Activated naive CD4-positive, alpha-beta T cell treated with anti-CD3 and anti-CD28 coated beads for 36 hours (primary cell): ENCODE results near the gene LCMT2. TPM values are rescaled to one million over a fixed set of nuclear protein-coding genes. Genes with fewer than 3 reads are reported as not detected.
"Not testable (repeated sequence)": the region's sequence is repeated elsewhere in the genome, so short reads cannot be mapped to it uniquely, and the experiment has no call there.

Source experiments
- CTCF ChIA-PET: fragments of 350-600 bp; sonication (Branson Sonifier 250); formaldehyde crosslinking; loops from one replicate; lab custom pipeline; 2021; ENCODE audit warnings: antibody characterized with exemption; lab: Charles Lee
- DNase-seq: peaks from one replicate; pipeline ENCODE4 v3.0.0-alpha.2; 2020
- H3K27ac Mint-ChIP-seq: one replicate; pipeline ENCODE4 v1.8.0; 2021; ENCODE audit warnings: mild to moderate bottlenecking, mixed read lengths
- H3K27me3 Mint-ChIP-seq: one replicate; pipeline ENCODE4 v1.8.0; 2021; ENCODE audit warnings: low read depth, mixed read lengths
- H3K36me3 Mint-ChIP-seq: one replicate; pipeline ENCODE4 v1.8.0; 2021; ENCODE audit warnings: low read depth, mixed read lengths
- H3K4me1 Mint-ChIP-seq: one replicate; pipeline ENCODE4 v1.8.0; 2021; ENCODE audit warnings: low read depth, mixed read lengths
- H3K4me3 Mint-ChIP-seq: one replicate; pipeline ENCODE4 v1.8.0; 2021; ENCODE audit warnings: mild to moderate bottlenecking, moderate library complexity, mixed read lengths
- H3K9me3 Mint-ChIP-seq: one replicate; pipeline ENCODE4 v1.8.0; 2021; ENCODE audit warnings: mixed read lengths
- intact Hi-C: fragments of 100-400 bp; cut with micrococcal nuclease; formaldehyde crosslinking; loops from one replicate; pipeline ENCODE4 v1.15.1; 2023
- total RNA-seq, 2 experiments: library from RNA; stranded (reverse); gene quantifications; one replicate each; pipeline ENCODE4 v1.2.3, GENCODE V29; 2021

Gene LCMT2
- total RNA-seq, 2 experiments from 2014 or later, result 4.2 to 4.3 TPM

DNA sequence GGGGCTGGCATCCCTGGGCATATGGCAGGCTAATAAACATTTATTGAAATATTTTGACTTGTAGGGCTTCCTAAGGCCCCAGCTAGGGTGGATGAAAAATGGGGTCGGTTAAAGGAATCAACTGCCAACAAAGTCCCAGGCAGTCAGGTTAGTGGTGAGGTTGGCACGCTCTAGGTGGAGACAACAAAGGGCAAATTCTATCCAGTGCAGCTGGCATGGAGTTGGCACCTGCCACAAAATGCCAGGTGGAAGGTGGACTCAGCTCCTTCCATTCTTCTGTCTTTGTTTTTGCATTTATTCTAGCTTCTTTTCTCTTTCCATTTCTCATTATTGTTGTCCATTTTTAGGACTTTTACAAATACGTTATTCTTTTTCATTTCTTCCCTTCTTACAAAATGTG is 31.0 kb downstream of the LCMT2 start:
- DNase-seq, result no peak
- Mint-ChIP-seq H3K27ac (no peak overlapping the region), H3K9me3 (no peaks in the 10 kb centered on the region), H3K4me1 (no peaks in the 10 kb centered on the region), H3K4me3 (no peak overlapping the region), H3K27me3 (peaks cover 15% of the 10 kb centered on the region), H3K36me3 (no peaks in the 10 kb centered on the region)
- CTCF ChIA-PET, result interaction anchor here (1.7 kb wide), 1 partner anchor 74 kb away, joined by 7 read pairs; no protein-coding TSS in a partner anchor
- intact Hi-C loops, result no loop called here

DNA sequence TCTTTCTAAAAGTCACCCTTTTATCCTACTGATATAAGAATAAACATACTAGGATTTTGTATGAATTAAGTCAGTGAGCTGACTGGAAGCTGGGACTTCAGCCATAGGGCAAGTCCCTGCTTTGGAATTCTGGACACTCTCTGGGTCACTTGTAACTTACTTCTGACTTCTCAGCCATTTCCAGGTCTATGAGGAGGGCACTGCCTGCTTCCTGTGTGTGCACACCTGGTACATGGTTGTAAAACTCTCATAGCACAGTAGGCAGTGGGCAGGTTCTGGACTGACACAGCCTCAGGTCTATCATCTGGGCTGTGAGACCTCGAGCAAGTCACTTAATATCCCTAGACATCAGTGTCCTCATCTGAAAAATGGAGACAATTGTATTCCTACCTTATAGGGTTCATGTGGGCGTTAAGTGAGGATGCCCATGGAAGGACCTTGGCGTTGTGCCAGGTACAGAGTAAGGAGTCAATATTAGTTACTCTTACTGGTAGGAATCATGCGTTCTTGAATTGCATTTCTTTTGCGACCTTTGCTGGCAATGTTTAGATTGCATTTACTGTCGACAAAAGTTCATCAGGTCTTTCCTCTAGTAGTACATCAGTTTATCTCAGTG is 36.2 kb downstream of the LCMT2 start:
- no peak overlapping the region for H3K4me3 Mint-ChIP-seq
- CTCF ChIA-PET, result interaction anchor here (1.0 kb wide), 1 partner anchor 9 kb away, joined by 3 read pairs; no protein-coding TSS in a partner anchor
- H3K9me3 Mint-ChIP-seq, result no peaks in the 10 kb centered on the region
- H3K27me3 Mint-ChIP-seq, result peaks cover 28% of the 10 kb centered on the region
- no peak overlapping the region for H3K27ac Mint-ChIP-seq
- intact Hi-C loops, result no loop called here
- no peaks in the 10 kb centered on the region for H3K36me3 Mint-ChIP-seq
- no peak for DNase-seq
- H3K4me1 Mint-ChIP-seq, result peaks cover 4% of the 10 kb centered on the region

DNA sequence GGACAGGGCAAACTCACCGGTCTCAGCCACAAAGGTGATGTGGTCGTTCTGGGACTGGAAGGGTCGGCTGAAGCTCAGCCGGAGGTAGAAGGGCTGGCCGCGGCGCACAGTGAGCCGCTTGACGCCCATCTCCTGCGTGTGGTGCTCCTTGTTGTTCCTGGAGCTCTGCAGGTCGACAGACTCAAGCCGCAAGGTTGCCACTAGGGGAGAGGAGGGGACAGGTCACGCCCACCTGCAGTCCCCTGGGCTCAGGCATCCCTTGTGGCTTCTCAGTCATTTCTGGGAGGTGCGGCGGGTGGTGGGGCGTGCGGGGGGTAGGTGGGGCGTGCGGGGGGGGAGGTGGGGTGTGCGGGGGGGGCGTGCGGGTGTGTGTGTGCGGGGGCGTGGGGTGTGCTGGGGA is 36.9 kb downstream of the LCMT2 start:
- no peaks in the 10 kb centered on the region for H3K36me3 Mint-ChIP-seq
- peaks cover 28% of the 10 kb centered on the region for H3K27me3 Mint-ChIP-seq
- H3K4me3 Mint-ChIP-seq, result no peak overlapping the region
- peaks cover 4% of the 10 kb centered on the region for H3K4me1 Mint-ChIP-seq
- H3K9me3 Mint-ChIP-seq, result no peaks in the 10 kb centered on the region
- no peak overlapping the region for H3K27ac Mint-ChIP-seq
- no peak for DNase-seq
- CTCF ChIA-PET, result interaction anchor here (1.0 kb wide), 1 partner anchor 8 kb away, joined by 3 read pairs; no protein-coding TSS in a partner anchor
- intact Hi-C loops, result no loop called here

- no peak overlapping the region for H3K27ac Mint-ChIP-seq
- H3K4me3 Mint-ChIP-seq, result no peak overlapping the region
- no peak for DNase-seq
- no peaks in the 10 kb centered on the region for H3K9me3 Mint-ChIP-seq
- CTCF ChIA-PET, result interaction anchor here (1.6 kb wide), 1 partner anchor 67 kb away, joined by 7 read pairs; no protein-coding TSS in a partner anchor
- intact Hi-C loops, result no loop called here
- peaks cover 4% of the 10 kb centered on the region for H3K4me1 Mint-ChIP-seq
- H3K27me3 Mint-ChIP-seq, result peaks cover 28% of the 10 kb centered on the region
- H3K36me3 Mint-ChIP-seq, result no peaks in the 10 kb centered on the region
Observed at GRCh38 chr15:43292375-43293078, 37.8 kb downstream of the LCMT2 start.

GRCh38 chr15:43289656-43290055 is 40.7 kb downstream of the LCMT2 start:
- not testable (repeated sequence) for H3K9me3 Mint-ChIP-seq

GRCh38 chr15:43287254-43287653 is 43.1 kb downstream of the LCMT2 start:
- Mint-ChIP-seq H3K36me3 (no peaks in the 10 kb centered on the region), H3K4me1 (no peaks in the 10 kb centered on the region), H3K9me3 (no peaks in the 10 kb centered on the region), H3K27ac (no peak overlapping the region), H3K27me3 (peaks cover 6% of the 10 kb centered on the region), H3K4me3 (no peak overlapping the region)
- DNase-seq, result no peak
- CTCF ChIA-PET, result interaction anchor here (1.7 to 7.6 kb wide), 3 partner anchors 14 to 62 kb away, joined by 4 to 167 read pairs (median 6); no protein-coding TSS in a partner anchor
- intact Hi-C loops, result no loop called here

More at GRCh38 chr15:43289656-43290055, 40.7 kb downstream of the LCMT2 start:
- H3K36me3 Mint-ChIP-seq, H3K4me1 Mint-ChIP-seq, CTCF ChIA-PET, H3K27ac Mint-ChIP-seq, H3K4me3 Mint-ChIP-seq, intact Hi-C loops, DNase-seq: not testable (repeated sequence)
- H3K27me3 Mint-ChIP-seq, result peaks cover 17% of the 10 kb centered on the region

- CTCF ChIA-PET, result interaction anchor here (0.7 to 7.6 kb wide), 25 partner anchors 9 to 293 kb away, joined by 3 to 167 read pairs (median 5); partner anchors contain the start of genes CCNDBP1, EPB42 and TGM7
- no peaks in the 10 kb centered on the region for H3K9me3 Mint-ChIP-seq
- DNase-seq, result no peak
- H3K36me3 Mint-ChIP-seq, result no peaks in the 10 kb centered on the region
- H3K4me3 Mint-ChIP-seq, result no peak overlapping the region
- no peaks in the 10 kb centered on the region for H3K4me1 Mint-ChIP-seq
- H3K27ac Mint-ChIP-seq, result no peak overlapping the region
- intact Hi-C loops, result no loop called here
- H3K27me3 Mint-ChIP-seq, result peaks cover 2% of the 10 kb centered on the region
Observed at GRCh38 chr15:43286074-43286473, 44.3 kb downstream of the LCMT2 start.

DNA sequence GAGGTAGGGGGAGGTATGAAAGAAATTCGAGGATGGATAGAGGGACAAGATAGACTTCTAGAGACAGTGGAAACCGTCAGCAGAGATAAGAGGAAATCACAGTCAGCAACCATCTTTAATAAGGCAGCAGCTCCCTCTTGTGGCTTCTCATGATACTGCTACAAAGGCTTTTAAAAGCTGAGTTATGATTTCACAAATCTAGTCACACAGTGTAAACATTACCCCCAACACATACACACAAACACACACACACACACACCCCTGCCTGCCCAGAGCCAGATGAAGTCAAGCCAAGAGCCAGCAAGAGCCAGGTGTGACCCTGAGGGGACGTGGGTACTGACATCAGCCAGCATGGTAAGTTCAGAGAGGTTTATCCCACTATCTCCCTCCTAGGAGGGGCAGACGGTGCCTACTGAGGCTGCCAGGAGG is 44.8 kb downstream of the LCMT2 start:
- intact Hi-C loops, result loop anchor here (1.0 kb wide), 3 partner anchors 60 to 581 kb away; no protein-coding TSS in a partner anchor
- CTCF ChIA-PET, result interaction anchor here (0.5 to 7.6 kb wide), 34 partner anchors 8 to 560 kb away, joined by 3 to 167 read pairs (median 4); partner anchors contain the start of genes CCNDBP1, EPB42 and TGM7
- Mint-ChIP-seq H3K27ac (no peak overlapping the region), H3K4me1 (no peaks in the 10 kb centered on the region), H3K36me3 (no peaks in the 10 kb centered on the region), H3K27me3 (peaks cover under 1% of the 10 kb centered on the region), H3K4me3 (no peak overlapping the region), H3K9me3 (no peaks in the 10 kb centered on the region)
- DNase-seq, result peak; percentile 75

- no peaks in the 10 kb centered on the region for H3K27me3 Mint-ChIP-seq
- CTCF ChIA-PET, result interaction anchor here (0.6 to 7.6 kb wide), 4 partner anchors 54 to 92 kb away, joined by 4 to 167 read pairs (median 26); no protein-coding TSS in a partner anchor
- H3K27ac Mint-ChIP-seq, result no peak overlapping the region
- H3K36me3 Mint-ChIP-seq, result no peaks in the 10 kb centered on the region
- no peak for DNase-seq
- no peaks in the 10 kb centered on the region for H3K9me3 Mint-ChIP-seq
- no peak overlapping the region for H3K4me3 Mint-ChIP-seq
- intact Hi-C loops, result no loop called here
- no peaks in the 10 kb centered on the region for H3K4me1 Mint-ChIP-seq
Observed at GRCh38 chr15:43283526-43283925, 46.8 kb downstream of the LCMT2 start.

DNA sequence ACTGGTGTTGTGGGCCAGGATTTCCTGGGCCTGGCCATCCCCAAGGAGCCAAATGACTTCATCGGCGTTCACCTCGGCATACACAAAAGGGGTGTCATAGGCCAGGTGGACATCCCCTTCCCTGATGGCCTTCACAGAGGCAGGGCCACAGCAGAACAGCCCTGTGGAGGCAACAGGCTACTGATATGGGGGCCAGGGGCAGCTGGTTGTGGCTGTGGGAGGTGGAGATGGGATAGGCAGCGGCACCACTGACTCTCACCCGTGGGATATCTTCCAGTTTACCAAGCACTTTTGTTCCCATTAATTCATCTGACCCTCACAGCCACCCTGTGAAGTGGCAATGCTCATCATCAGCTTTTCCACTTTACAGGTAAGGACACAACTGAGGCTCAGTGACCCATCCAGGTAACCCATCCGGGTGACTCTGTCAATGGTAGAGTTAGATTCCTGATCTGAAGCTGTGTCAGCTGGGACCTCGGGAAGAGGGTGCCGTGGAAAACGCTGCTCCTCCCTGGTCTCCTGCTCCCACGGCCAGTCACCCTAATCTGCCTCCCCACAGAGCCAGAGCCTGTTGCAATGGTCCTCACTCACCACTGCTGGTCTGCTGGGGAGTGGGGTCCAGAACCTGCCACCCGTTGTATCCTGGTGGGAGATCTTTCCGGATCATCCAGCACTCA is 48.3 kb downstream of the LCMT2 start:
- no peak overlapping the region for H3K4me3 Mint-ChIP-seq
- intact Hi-C loops, result no loop called here
- CTCF ChIA-PET, result interaction anchor here (7.6 kb wide), 1 partner anchor 57 kb away, joined by 167 read pairs; no protein-coding TSS in a partner anchor
- no peaks in the 10 kb centered on the region for H3K9me3 Mint-ChIP-seq
- H3K27ac Mint-ChIP-seq, result no peak overlapping the region
- H3K36me3 Mint-ChIP-seq, result no peaks in the 10 kb centered on the region
- H3K4me1 Mint-ChIP-seq, result no peaks in the 10 kb centered on the region
- no peak for DNase-seq
- H3K27me3 Mint-ChIP-seq, result no peaks in the 10 kb centered on the region

DNA sequence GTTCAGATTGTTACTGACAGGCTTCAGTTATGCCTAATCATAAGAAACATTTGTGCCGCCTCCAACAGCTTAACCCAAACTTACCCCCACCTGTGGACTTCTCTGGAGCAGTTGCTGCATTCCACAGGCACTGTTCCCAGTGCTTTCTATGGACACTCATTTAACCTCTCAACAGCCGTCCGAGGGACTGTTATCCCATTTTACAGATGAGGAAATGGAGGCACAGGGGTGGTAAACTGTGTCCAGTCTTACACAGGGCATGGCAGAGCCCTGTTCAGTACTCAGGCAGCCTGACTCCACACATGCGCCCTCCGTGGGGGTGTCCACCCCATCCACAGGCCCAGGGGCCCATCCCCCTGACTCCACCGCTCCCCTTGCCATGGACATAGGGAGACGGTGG is 49.4 kb downstream of the LCMT2 start:
- CTCF ChIA-PET, result interaction anchor here (0.6 kb wide), 1 partner anchor 66 kb away, joined by 3 read pairs; no protein-coding TSS in a partner anchor
- H3K9me3 Mint-ChIP-seq, result no peaks in the 10 kb centered on the region
- no peak overlapping the region for H3K4me3 Mint-ChIP-seq
- no peaks in the 10 kb centered on the region for H3K4me1 Mint-ChIP-seq
- intact Hi-C loops, result no loop called here
- H3K27me3 Mint-ChIP-seq, result no peaks in the 10 kb centered on the region
- no peak for DNase-seq
- H3K36me3 Mint-ChIP-seq, result no peaks in the 10 kb centered on the region
- no peak overlapping the region for H3K27ac Mint-ChIP-seq

DNA sequence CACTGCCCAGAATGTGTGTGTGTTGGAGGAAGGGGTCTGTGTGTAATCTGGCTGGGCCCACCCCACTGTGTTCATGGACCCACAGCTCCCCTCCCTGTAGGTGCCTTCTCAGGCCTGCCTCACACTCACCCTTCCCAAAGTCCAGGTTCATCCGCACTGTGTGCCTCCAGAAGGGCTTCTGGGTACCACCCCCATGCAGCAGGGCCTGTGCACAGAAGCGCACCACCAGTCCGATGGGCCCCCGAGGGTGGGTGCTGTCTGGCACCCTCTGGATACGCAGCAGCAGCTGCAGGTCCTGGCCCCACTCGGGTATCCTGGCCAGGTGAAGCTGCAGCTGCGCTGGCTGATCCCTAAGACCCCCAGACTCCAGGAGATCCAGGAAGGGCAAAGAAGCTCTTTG is 50.9 kb downstream of the LCMT2 start:
- H3K27me3 Mint-ChIP-seq, result peaks cover 3% of the 10 kb centered on the region
- H3K9me3 Mint-ChIP-seq, result no peaks in the 10 kb centered on the region
- H3K27ac Mint-ChIP-seq, result no peak overlapping the region
- CTCF ChIA-PET, result interaction anchor here (2.2 kb wide), 1 partner anchor 54 kb away, joined by 19 read pairs; no protein-coding TSS in a partner anchor
- DNase-seq, result no peak
- H3K4me3 Mint-ChIP-seq, result no peak overlapping the region
- H3K36me3 Mint-ChIP-seq, result no peaks in the 10 kb centered on the region
- H3K4me1 Mint-ChIP-seq, result no peaks in the 10 kb centered on the region
- intact Hi-C loops, result no loop called here
